ENCODE results near the gene CD47. TPM values are rescaled to one million over a fixed set of nuclear protein-coding genes. Genes with fewer than 3 reads are reported as not detected.

Gene CD47
- total and polyA plus RNA-seq, 10 of the 15 experiments (the other 5 are each of a cell fraction or from before 2014, with no cell fraction given), result 22.9 to 175 (median 81.1) TPM

DNA sequence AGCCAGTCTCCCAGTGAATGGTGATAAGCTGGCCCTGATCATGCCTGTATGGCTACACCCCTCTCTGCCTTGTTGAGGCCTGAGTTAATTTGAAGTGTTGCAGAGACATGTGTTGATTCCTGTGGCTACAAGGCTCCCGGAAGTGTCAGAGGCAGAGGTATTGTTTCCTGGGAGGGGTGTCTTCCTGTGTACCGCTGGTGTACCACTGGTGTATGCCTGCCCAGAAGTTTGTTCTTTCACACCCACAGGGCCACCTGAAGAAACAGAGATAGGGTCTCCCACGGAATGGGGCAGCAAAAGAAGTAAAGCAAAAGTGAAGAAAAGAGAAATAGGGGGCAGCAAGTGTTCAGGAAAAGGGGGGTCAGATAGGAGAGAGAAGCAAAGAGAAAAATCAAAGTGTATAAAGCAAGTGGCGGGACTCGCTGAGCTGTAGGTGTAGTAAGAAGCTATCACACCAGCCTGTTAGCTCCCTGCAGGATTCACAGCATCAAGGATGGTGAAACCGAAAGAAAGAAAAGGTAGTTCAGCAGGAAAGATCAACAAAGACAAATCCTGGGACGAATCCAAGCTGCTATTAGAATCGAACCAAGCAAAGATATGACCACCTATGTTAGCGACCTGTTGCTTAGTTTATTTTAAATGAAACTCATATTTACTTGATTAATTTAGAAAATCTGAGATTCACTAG, 36.6 kb upstream of the CD47 start (continued):
- TF ChIP-seq, protein P1, sequence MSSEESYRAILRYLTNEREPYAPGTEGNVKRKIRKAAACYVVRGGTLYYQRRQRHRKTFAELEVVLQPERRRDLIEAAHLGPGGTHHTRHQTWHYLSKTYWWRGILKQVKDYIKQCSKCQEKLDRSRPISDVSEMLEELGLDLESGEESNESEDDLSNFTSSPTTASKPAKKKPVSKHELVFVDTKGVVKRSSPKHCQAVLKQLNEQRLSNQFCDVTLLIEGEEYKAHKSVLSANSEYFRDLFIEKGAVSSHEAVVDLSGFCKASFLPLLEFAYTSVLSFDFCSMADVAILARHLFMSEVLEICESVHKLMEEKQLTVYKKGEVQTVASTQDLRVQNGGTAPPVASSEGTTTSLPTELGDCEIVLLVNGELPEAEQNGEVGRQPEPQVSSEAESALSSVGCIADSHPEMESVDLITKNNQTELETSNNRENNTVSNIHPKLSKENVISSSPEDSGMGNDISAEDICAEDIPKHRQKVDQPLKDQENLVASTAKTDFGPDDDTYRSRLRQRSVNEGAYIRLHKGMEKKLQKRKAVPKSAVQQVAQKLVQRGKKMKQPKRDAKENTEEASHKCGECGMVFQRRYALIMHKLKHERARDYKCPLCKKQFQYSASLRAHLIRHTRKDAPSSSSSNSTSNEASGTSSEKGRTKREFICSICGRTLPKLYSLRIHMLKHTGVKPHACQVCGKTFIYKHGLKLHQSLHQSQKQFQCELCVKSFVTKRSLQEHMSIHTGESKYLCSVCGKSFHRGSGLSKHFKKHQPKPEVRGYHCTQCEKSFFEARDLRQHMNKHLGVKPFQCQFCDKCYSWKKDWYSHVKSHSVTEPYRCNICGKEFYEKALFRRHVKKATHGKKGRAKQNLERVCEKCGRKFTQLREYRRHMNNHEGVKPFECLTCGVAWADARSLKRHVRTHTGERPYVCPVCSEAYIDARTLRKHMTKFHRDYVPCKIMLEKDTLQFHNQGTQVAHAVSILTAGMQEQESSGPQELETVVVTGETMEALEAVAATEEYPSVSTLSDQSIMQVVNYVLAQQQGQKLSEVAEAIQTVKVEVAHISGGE (CRISPR knock-in tag; IDR thresholded peaks at IDR 0.05), result no peak
- no peak for TF ChIP-seq YY1 (IDR thresholded peaks at IDR 0.05; ENCODE audit: low read depth, low read length)
- TF ChIP-seq, protein P2, sequence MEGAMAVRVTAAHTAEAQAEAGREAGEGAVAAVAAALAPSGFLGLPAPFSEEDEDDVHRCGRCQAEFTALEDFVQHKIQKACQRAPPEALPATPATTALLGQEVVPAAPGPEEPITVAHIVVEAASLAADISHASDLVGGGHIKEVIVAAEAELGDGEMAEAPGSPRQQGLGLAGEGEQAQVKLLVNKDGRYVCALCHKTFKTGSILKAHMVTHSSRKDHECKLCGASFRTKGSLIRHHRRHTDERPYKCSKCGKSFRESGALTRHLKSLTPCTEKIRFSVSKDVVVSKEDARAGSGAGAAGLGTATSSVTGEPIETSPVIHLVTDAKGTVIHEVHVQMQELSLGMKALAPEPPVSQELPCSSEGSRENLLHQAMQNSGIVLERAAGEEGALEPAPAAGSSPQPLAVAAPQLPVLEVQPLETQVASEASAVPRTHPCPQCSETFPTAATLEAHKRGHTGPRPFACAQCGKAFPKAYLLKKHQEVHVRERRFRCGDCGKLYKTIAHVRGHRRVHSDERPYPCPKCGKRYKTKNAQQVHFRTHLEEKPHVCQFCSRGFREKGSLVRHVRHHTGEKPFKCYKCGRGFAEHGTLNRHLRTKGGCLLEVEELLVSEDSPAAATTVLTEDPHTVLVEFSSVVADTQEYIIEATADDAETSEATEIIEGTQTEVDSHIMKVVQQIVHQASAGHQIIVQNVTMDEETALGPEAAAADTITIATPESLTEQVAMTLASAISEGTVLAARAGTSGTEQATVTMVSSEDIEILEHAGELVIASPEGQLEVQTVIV (IDR thresholded peaks at IDR 0.05; ENCODE audit: borderline replicate concordance, partially characterized antibody), result no peak

DNA sequence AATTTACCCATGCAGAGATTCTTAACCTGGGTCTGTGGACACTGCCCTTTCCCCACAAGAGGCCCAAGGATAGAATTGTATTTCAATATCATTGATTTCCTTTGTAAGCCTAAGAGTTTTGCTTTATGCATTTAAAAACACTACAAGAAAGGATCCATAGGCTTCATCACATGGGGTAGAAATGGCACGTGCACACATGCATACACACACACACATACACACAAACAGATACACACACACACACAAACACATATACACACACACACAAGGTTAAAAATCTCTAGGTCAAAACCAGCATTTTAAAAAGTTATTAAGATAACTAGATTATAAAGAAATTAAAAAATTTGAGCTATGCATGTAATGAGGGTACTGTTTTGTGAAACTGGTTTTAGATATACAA, 35.5 kb upstream of the CD47 start:
- SMC1A ChIA-PET (ENCODE audit: uncharacterized antibody, unreplicated experiment), result interaction anchor here (1.1 to 4.7 kb wide), 16 partner anchors 26 to 493 kb away, joined by 3 to 34 read pairs (median 6); no protein-coding TSS in a partner anchor

More for the DNA sequence above, 35.5 kb upstream of the CD47 start:
- FAIRE-seq, result no peak
- H3K27ac ChIP-seq (ENCODE audit: control insufficient read depth, insufficient read depth), result peak overlapping the region; percentile 100
- peak overlapping the region; percentile 96 for H3K9ac ChIP-seq (ENCODE audit: control insufficient read depth, insufficient read depth, low read length)
- ATAC-seq, result no peak
- 0% methylated on average over 1 of the region's 1 CpG for WGBS (ENCODE audit: insufficient coverage, insufficient replicate concordance, low lambda C conversion rate, missing lambda C conversion rate)
- no peaks in the 10 kb centered on the region for H3K27me3 ChIP-seq (replicated peaks in 1 of 2; ENCODE audit: control insufficient read depth in 2 of 2, insufficient read depth in 2 of 2, low read length in 1 of 2)
- in situ Hi-C loops (cut with MboI), result no loop called here
- POLR2A ChIA-PET, result interaction anchor here (0.5 to 4.8 kb wide), 3 partner anchors 25 to 78 kb away, joined by 3 to 25 read pairs (median 5); no protein-coding TSS in a partner anchor
- no TSS peak for BruUV-seq (replicated peaks)
- RAD21 ChIA-PET (ENCODE audit: unreplicated experiment), result interaction anchor here (0.6 to 5.7 kb wide), 8 partner anchors 9 to 484 kb away, joined by 3 to 36 read pairs (median 4); no protein-coding TSS in a partner anchor
- CTCF ChIA-PET, result interaction anchor here (0.9 to 3.3 kb wide), 8 partner anchors 26 to 705 kb away, joined by 3 to 12 read pairs (median 4); no protein-coding TSS in a partner anchor
- peak overlapping the region; percentile 88 for H3K4me3 ChIP-seq
- no peak for DNase-seq (ENCODE audit: low read depth, low spot score)
- TF ChIP-seq YBX1 (IDR thresholded peaks at IDR 0.05), result no peak
- no peak for TF ChIP-seq ZBED1 (IDR thresholded peaks at IDR 0.05; ENCODE audit: borderline replicate concordance)
- TF ChIP-seq BHLHE40 (IDR thresholded peaks at IDR 0.05; ENCODE audit: borderline replicate concordance in 1 of 2, low read depth in 2 of 2, low read length in 1 of 2), result peak; percentile 75 to 85
- no peak for TF ChIP-seq ZNF217 (IDR thresholded peaks at IDR 0.05)
- 0 out of 2 replicates have a peak, but pooled peaks have one; percentile 27 for TF ChIP-seq RAD51 (IDR thresholded peaks at IDR 0.05)
- H3K4me2 ChIP-seq (ENCODE audit: control insufficient read depth, insufficient read depth), result peak overlapping the region; percentile 70
- peaks cover 64% of the 10 kb centered on the region for H3K79me2 ChIP-seq (ENCODE audit: control insufficient read depth, insufficient read depth, low read length)
- H2AFZ ChIP-seq (ENCODE audit: control insufficient read depth, low read depth, low read length), result no peak overlapping the region
- no peaks in the 10 kb centered on the region for H4K20me1 ChIP-seq (ENCODE audit: control insufficient read depth, insufficient read depth)
- H3K4me1 ChIP-seq (ENCODE audit: control insufficient read depth, insufficient read depth, low read length), result peaks cover 41% of the 10 kb centered on the region
- no peaks in the 10 kb centered on the region; the same call in 2 of the 3 replicates for H3K9me3 ChIP-seq (replicated peaks; ENCODE audit: control insufficient read depth, insufficient read depth, low read length)
- peaks cover 0 to under 1% of the 10 kb centered on the region in 2 experiments; a peak in 1 of 4 replicates for H3K36me3 ChIP-seq (ENCODE audit: control insufficient read depth in 2 of 2, insufficient read depth in 2 of 2, low read length in 1 of 2)
- intact Hi-C loops (cut with micrococcal nuclease; ENCODE audit: unreplicated experiment), result loop anchor here (10.0 kb wide), 1 partner anchor 272 kb away; no protein-coding TSS in a partner anchor
